Measurements from ENCODE around the gene VPS39.

The VPS39 gene

GRCh38 chr15:42166225-42166940 is 41.7 kb downstream of the VPS39 start:
- no peak overlapping the region for H3K4me3 ChIP-seq (ENCODE audit: control insufficient read depth, low read depth, low read length)
- no peak for DNase-seq (ENCODE audit: low read depth)
- TF ChIP-seq CTCF (conservative IDR thresholded peaks at IDR 0.05; ENCODE audit: control insufficient read depth, insufficient read depth, low read depth, low read length) = no peak

- peak; percentile 57 for DNase-seq (ENCODE audit: low read depth)
- no peak overlapping the region for H3K4me3 ChIP-seq (ENCODE audit: control insufficient read depth, low read depth, low read length)
- no peak for TF ChIP-seq CTCF (conservative IDR thresholded peaks at IDR 0.05; ENCODE audit: control insufficient read depth, insufficient read depth, low read depth, low read length)
These were observed 43.0 kb downstream of the VPS39 start for GRCh38 chr15:42165106-42165505.

- no peak for DNase-seq (ENCODE audit: low read depth)
- no peak overlapping the region for H3K4me3 ChIP-seq (ENCODE audit: control insufficient read depth, low read depth, low read length)
- TF ChIP-seq CTCF (conservative IDR thresholded peaks at IDR 0.05; ENCODE audit: control insufficient read depth, insufficient read depth, low read depth, low read length) = no peak
These were observed 44.1 kb downstream of the VPS39 start for GRCh38 chr15:42163947-42164550.

- H3K4me3 ChIP-seq (ENCODE audit: control insufficient read depth, low read depth, low read length) = no peak overlapping the region
- TF ChIP-seq CTCF (conservative IDR thresholded peaks at IDR 0.05; ENCODE audit: control insufficient read depth, insufficient read depth, low read depth, low read length) = no peak
- DNase-seq (ENCODE audit: low read depth) = no peak
These were observed 44.8 kb downstream of the VPS39 start for GRCh38 chr15:42163291-42163690.

- TF ChIP-seq CTCF (conservative IDR thresholded peaks at IDR 0.05; ENCODE audit: control insufficient read depth, insufficient read depth, low read depth, low read length) = no peak
- H3K4me3 ChIP-seq (ENCODE audit: control insufficient read depth, low read depth, low read length) = no peak overlapping the region
- no peak for DNase-seq (ENCODE audit: low read depth)
These were observed 48.0 kb downstream of the VPS39 start for GRCh38 chr15:42160136-42160535.

- no peak for DNase-seq (ENCODE audit: low read depth)
- no peak overlapping the region for H3K4me3 ChIP-seq (ENCODE audit: control insufficient read depth, low read depth, low read length)
- TF ChIP-seq CTCF (conservative IDR thresholded peaks at IDR 0.05; ENCODE audit: control insufficient read depth, insufficient read depth, low read depth, low read length) = no peak
These were observed 48.6 kb downstream of the VPS39 start for GRCh38 chr15:42159381-42160015.

Data from fibroblast of mammary gland (primary cell).